ENCODE results near the gene GPR146.

GPR146 gene

GRCh38 chr7:1057416-1058291 lies 13.3 kb downstream of the GPR146 start:
- H3K36me3 ChIP-seq = peaks cover 0 to 13% (median 0%) of the 10 kb centered on the region in 3 donors
- no peak for DNase-seq
- intact Hi-C loops (cut with DNase I; ENCODE audit: low total_unique reads) = no loop called here
- no peak for TF ChIP-seq CTCF (IDR thresholded peaks at IDR 0.05)
- H3K9me3 ChIP-seq = no peaks in the 10 kb centered on the region
- H3K4me1 ChIP-seq = peaks cover 0 to 40% (median 22%) of the 10 kb centered on the region in 4 donors
- no peak overlapping the region for H3K4me3 ChIP-seq
- no peaks in the 10 kb centered on the region for H3K27me3 ChIP-seq
- H3K27ac ChIP-seq = no peak overlapping the region

- peaks cover 0 to 13% (median 0%) of the 10 kb centered on the region in 3 donors for H3K36me3 ChIP-seq
- intact Hi-C loops (cut with DNase I; ENCODE audit: low total_unique reads) = no loop called here
- no peak for TF ChIP-seq CTCF (IDR thresholded peaks at IDR 0.05)
- no peaks in the 10 kb centered on the region for H3K27me3 ChIP-seq
- H3K27ac ChIP-seq = peak overlapping the region in 1 of 2 donors; percentile 77
- H3K4me3 ChIP-seq = no peak overlapping the region
- H3K9me3 ChIP-seq = no peaks in the 10 kb centered on the region
- DNase-seq = no peak
- H3K4me1 ChIP-seq = peaks cover 0 to 35% (median 19%) of the 10 kb centered on the region in 4 donors
Observed at GRCh38 chr7:1058311-1058710, 14.0 kb downstream of the GPR146 start.

GRCh38 chr7:1058821-1059199 lies 14.5 kb downstream of the GPR146 start:
- DNase-seq = no peak
- no peak for TF ChIP-seq CTCF (IDR thresholded peaks at IDR 0.05)
- Histone ChIP-seq H3K4me3 (no peak overlapping the region), H3K4me1 (peaks cover 0 to 33% (median 19%) of the 10 kb centered on the region in 4 donors), H3K36me3 (peaks cover 0 to 13% (median 0%) of the 10 kb centered on the region in 3 donors), H3K9me3 (no peaks in the 10 kb centered on the region), H3K27ac (peak overlapping the region; percentile 57 to 77), H3K27me3 (no peaks in the 10 kb centered on the region)
- intact Hi-C loops (cut with DNase I; ENCODE audit: low total_unique reads) = no loop called here

- peaks cover 0 to 13% (median 0%) of the 10 kb centered on the region in 3 donors for H3K36me3 ChIP-seq
- H3K27ac ChIP-seq = peak overlapping the region; percentile 57 to 77
- H3K4me3 ChIP-seq = peak overlapping the region; percentile 18 to 32
- intact Hi-C loops (cut with DNase I; ENCODE audit: low total_unique reads) = loop anchor here (2.0 kb wide), 1 partner anchor 31 kb away; no protein-coding TSS in a partner anchor
- H3K9me3 ChIP-seq = no peaks in the 10 kb centered on the region
- no peaks in the 10 kb centered on the region for H3K27me3 ChIP-seq
- H3K4me1 ChIP-seq = peaks cover 0 to 32% (median 19%) of the 10 kb centered on the region in 4 donors
- DNase-seq = no peak
- TF ChIP-seq CTCF (IDR thresholded peaks at IDR 0.05) = no peak
Observed at GRCh38 chr7:1059200-1060091, 15.1 kb downstream of the GPR146 start.

- peaks cover 0 to 13% (median 0%) of the 10 kb centered on the region in 3 donors for H3K36me3 ChIP-seq
- H3K9me3 ChIP-seq = no peaks in the 10 kb centered on the region
- TF ChIP-seq CTCF (IDR thresholded peaks at IDR 0.05) = no peak
- no peaks in the 10 kb centered on the region for H3K27me3 ChIP-seq
- H3K27ac ChIP-seq = peak overlapping the region; percentile 57 to 58
- peak overlapping the region; percentile 18 to 32 for H3K4me3 ChIP-seq
- peaks cover 0 to 32% (median 20%) of the 10 kb centered on the region in 4 donors for H3K4me1 ChIP-seq
- intact Hi-C loops (cut with DNase I; ENCODE audit: low total_unique reads) = loop anchor here (2.0 kb wide), 1 partner anchor 32 kb away; no protein-coding TSS in a partner anchor
- peak; percentile 58 to 92 for DNase-seq
Observed at GRCh38 chr7:1060315-1061072, 16.1 kb downstream of the GPR146 start.
